ENCODE measurements around the gene NBEA. TPM values are rescaled to one million over a fixed set of nuclear protein-coding genes. Genes with fewer than 3 reads are reported as not detected.

The NBEA gene, protein sequence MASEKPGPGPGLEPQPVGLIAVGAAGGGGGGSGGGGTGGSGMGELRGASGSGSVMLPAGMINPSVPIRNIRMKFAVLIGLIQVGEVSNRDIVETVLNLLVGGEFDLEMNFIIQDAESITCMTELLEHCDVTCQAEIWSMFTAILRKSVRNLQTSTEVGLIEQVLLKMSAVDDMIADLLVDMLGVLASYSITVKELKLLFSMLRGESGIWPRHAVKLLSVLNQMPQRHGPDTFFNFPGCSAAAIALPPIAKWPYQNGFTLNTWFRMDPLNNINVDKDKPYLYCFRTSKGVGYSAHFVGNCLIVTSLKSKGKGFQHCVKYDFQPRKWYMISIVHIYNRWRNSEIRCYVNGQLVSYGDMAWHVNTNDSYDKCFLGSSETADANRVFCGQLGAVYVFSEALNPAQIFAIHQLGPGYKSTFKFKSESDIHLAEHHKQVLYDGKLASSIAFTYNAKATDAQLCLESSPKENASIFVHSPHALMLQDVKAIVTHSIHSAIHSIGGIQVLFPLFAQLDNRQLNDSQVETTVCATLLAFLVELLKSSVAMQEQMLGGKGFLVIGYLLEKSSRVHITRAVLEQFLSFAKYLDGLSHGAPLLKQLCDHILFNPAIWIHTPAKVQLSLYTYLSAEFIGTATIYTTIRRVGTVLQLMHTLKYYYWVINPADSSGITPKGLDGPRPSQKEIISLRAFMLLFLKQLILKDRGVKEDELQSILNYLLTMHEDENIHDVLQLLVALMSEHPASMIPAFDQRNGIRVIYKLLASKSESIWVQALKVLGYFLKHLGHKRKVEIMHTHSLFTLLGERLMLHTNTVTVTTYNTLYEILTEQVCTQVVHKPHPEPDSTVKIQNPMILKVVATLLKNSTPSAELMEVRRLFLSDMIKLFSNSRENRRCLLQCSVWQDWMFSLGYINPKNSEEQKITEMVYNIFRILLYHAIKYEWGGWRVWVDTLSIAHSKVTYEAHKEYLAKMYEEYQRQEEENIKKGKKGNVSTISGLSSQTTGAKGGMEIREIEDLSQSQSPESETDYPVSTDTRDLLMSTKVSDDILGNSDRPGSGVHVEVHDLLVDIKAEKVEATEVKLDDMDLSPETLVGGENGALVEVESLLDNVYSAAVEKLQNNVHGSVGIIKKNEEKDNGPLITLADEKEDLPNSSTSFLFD (N-terminal part only)
- total RNA-seq: 10 to 100 TPM; 21.5 to 60.4 (median 27.9) TPM

DNA sequence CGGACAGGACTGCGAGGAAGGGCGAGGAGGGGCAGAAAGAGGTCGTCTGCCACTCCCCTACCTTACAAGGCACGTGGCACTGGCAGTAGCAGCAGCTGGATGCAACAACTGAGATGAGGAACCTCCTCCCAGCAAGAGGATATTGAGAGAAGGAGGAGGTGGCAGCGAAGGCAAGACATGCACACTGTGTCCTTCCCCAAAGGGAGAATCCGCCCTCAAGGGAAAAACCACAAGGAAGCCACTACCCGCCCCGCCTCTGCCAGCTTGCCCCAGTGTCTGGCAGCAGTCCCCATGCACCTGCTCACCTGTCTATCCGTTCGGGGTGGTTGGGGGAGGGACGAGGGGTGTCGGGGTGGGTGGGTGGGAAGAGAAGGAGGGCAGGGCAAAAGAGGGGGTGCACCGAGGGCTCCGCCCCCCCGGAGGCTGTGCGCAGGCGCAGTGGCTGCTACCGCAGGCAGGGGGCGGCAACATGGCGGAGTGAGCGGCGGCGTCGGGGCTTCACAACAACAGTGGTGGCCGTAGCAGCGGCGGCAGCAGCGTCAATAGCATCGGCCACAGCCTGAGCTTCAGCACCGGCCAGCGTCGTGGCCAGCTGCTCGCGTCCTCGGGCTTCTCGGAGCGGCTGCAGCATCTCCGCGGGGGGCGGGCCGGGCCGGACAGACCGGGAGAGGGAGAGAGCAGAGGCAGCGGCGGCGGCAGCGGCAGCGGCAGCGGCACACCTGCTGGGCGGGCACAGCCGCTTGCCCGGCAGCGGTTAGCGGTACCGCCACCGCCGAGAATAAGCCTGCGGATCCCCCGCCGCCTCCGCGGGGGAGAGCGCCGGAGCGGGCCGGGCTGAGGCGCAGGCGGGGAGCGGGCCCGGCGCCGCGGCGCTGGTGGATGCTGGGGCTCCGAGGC, at the start of gene NBEA:
Gene NBEA, plus strand, starts transcription at position 436 of the 897 bp plus-strand sequence. CDS start 551 bp downstream, outside the sequence.
- 0 to 1% methylated on average over 15 to 20 of the region's 76 CpGs for WGBS, 2 donors
- peaks cover 8 to 16% of the 10 kb centered on the region in 2 donors for H3K4me1 ChIP-seq
- intact Hi-C loops (cut with DNase I): no loop called here
- H3K4me3 ChIP-seq (replicated peaks in 1 of 3): peak within 1 kb of the TSS; percentile 58 to 91 (median 75)
- TF ChIP-seq POLR2A (IDR thresholded peaks at IDR 0.05) (peak in 1 of 2 donors; percentile 76), CTCF (IDR thresholded peaks at IDR 0.05) (peak in 2 of 6 experiments; percentile 28 to 42)
- no peaks in the 10 kb centered on the region for H3K27me3 ChIP-seq
- H3K36me3 ChIP-seq: no peaks in the 10 kb centered on the region
- no peaks in the 10 kb centered on the region for H3K9me3 ChIP-seq
- peak within 1 kb of the TSS; percentile 67 to 87 (median 81) for H3K27ac ChIP-seq
- DNase-seq: peak; percentile 76 to 82

DNA sequence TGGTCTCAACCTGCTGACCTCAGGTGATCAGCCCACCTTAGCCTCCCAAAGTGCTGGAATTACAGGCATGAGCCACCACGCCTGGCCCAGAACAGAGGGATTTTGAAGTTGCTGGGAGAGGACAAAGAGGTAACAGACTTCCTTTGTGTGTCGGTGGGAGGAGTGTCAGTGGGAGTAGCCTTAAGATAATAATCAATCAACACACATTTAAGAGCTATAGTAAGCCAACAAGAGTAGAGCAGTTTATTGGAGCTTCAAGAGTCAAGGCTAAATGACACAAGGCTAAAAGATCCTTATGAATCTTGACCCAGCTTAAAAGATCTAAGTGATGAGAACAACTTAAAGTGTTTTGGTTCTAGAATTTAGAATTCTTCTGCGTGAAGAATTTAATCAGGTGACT, 47.3 kb upstream of the NBEA start:
- no peaks in the 10 kb centered on the region for H3K36me3 ChIP-seq
- intact Hi-C loops (cut with DNase I): no loop called here
- no peaks in the 10 kb centered on the region for H3K27me3 ChIP-seq
- H3K4me1 ChIP-seq: no peaks in the 10 kb centered on the region
- H3K4me3 ChIP-seq (replicated peaks in 1 of 3): no peak overlapping the region
- 69 to 73% methylated on average over 3 of the region's 3 CpGs for WGBS, 2 donors
- no peak for DNase-seq
- no peaks in the 10 kb centered on the region for H3K9me3 ChIP-seq
- no peak overlapping the region for H3K27ac ChIP-seq
- TF ChIP-seq POLR2A (IDR thresholded peaks at IDR 0.05) (no peak), CTCF (IDR thresholded peaks at IDR 0.05) (no peak)

DNA sequence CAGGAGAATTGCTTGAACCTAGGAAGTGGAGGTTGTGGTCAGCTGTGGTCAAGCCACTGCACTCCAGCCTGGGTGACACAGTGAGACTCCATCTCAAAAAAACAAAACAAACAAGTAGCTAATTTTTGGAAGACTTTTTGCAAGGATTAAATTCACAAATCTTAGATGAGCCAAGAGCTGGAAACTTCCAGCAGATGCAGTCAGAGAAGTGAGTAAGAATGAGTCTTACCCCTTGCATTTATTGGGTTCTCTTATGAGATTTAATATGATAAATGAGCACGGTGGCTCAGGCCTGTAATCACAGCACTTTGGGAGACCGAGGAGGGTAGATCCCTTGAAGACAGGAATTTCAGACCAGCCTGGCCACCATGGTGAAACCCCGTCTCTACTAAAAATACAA, 44.9 kb upstream of the NBEA start:
- Histone ChIP-seq H3K9me3 (no peaks in the 10 kb centered on the region), H3K4me3 (replicated peaks in 1 of 3) (no peak overlapping the region), H3K4me1 (no peaks in the 10 kb centered on the region), H3K36me3 (no peaks in the 10 kb centered on the region), H3K27me3 (no peaks in the 10 kb centered on the region), H3K27ac (no peak overlapping the region)
- TF ChIP-seq CTCF (IDR thresholded peaks at IDR 0.05) (no peak), POLR2A (IDR thresholded peaks at IDR 0.05) (no peak)
- intact Hi-C loops (cut with DNase I): no loop called here
- no peak for DNase-seq
- WGBS, 2 donors: 89 to 94% methylated on average over 3 of the region's 3 CpGs

- DNase-seq: no peak
- Histone ChIP-seq H3K27me3 (no peaks in the 10 kb centered on the region), H3K27ac (no peak overlapping the region), H3K4me1 (no peaks in the 10 kb centered on the region), H3K9me3 (no peaks in the 10 kb centered on the region), H3K36me3 (no peaks in the 10 kb centered on the region), H3K4me3 (replicated peaks in 1 of 3) (no peak overlapping the region)
- intact Hi-C loops (cut with DNase I): no loop called here
- TF ChIP-seq POLR2A (IDR thresholded peaks at IDR 0.05) (no peak), CTCF (IDR thresholded peaks at IDR 0.05) (no peak)
- WGBS, 2 donors: 52 to 62% methylated on average over 6 of the region's 6 CpGs
Measured at GRCh38 chr13:34899888-34900287, 42.2 kb upstream of the NBEA start.

Measured in thyroid gland (tissue), 4 donors.